Gastrocnemius medialis (tissue), 4 donors: ENCODE data around the gene TRABD2A. TPM values are rescaled to one million over a fixed set of nuclear protein-coding genes. Genes with fewer than 3 reads are reported as not detected.
"Not testable (repeated sequence)": the region's sequence is repeated elsewhere in the genome, so short reads cannot be mapped to it uniquely, and the experiment has no call there.

ENCODE experiments used
- ATAC-seq, 2 donors: fragments of 150-250 bp; one replicate each; pipeline ENCODE4 v1.9.1; 2016
- DNase-seq, 2 donors: peaks; one replicate each; pipeline ENCODE4 v3.0.0-alpha.2; 2019
- H3K27ac ChIP-seq, 4 donors: fragments of 200-600 bp; sonication (generic); 1 replicate in 1 of 4; 2 replicates in 3 of 4; pipeline ENCODE4 v1.5.1; 2016 to 2018; ENCODE audit warnings: mild to moderate bottlenecking in 2 of 4, moderate library complexity in 1 of 4
- H3K27me3 ChIP-seq, 3 donors: fragments of 200-600 bp; sonication (generic) in 2 of 3; 1 replicate in 1 of 3; 2 replicates in 2 of 3; pipeline versions ENCODE4 v1.5.1 to v1.6.0; 2016 to 2019; ENCODE audit warnings: mild to moderate bottlenecking in 1 of 3, moderate library complexity in 1 of 3
- H3K36me3 ChIP-seq, 2 donors: fragments of 200-600 bp; sonication (generic) in 1 of 2; one replicate each; pipeline ENCODE4 v1.5.1; 2017 to 2018
- H3K4me1 ChIP-seq, 2 donors: fragments of 200-600 bp; sonication (generic) in 1 of 2; one replicate each; pipeline ENCODE4 v1.5.1; 2016 to 2017; ENCODE audit warnings: mild to moderate bottlenecking in 2 of 2
- H3K4me3 ChIP-seq, 4 donors: fragments of 200-600 bp; sonication (generic) in 3 of 4; 1 replicate in 1 of 4; 2 replicates in 3 of 4; pipeline ENCODE4 v1.5.1; 2016 to 2019; ENCODE audit warnings: mild to moderate bottlenecking in 2 of 4
- H3K9me3 ChIP-seq, 3 donors: fragments of 200-600 bp; sonication (generic) in 2 of 3; 1 replicate in 1 of 3; 2 replicates in 2 of 3; pipeline ENCODE4 v1.5.1; 2016 to 2019
- CTCF ChIP-seq, 5 experiments: fragments of 450-650 bp in 3 of 5; fragments of 200-600 bp in 2 of 5; sonication (generic) in 2 of 5; IDR thresholded peaks in 4 of 5; conservative IDR thresholded peaks in 1 of 5; 1 replicate in 4 of 5; 2 replicates in 1 of 5; pipeline ENCODE4 v1.5.1; 2016 to 2019; ENCODE audit warnings: antibody characterized with exemption in 5 of 5, mild to moderate bottlenecking in 3 of 5, moderate library complexity in 3 of 5
- POLR2A ChIP-seq, 2 donors: fragments of 450-650 bp; IDR thresholded peaks; one replicate each; pipeline ENCODE4 v1.6.1; 2017; ENCODE audit warnings: antibody characterized with exemption in 2 of 2, mild to moderate bottlenecking in 2 of 2, moderate library complexity in 2 of 2
- in situ Hi-C, 4 donors: fragments of 200-750 bp; cut with MboI; loops; one replicate each; pipeline versions ENCODE4 v1.15.0 to v1.8.0; 2017; ENCODE audit warnings: low sequenced_read_pairs in 4 of 4
- intact Hi-C: fragments of 100-400 bp; cut with DNase I; formaldehyde crosslinking; loops from one replicate; pipeline ENCODE4 v1.15.1; 2023; ENCODE audit warnings: low total_unique reads
- total RNA-seq, 4 donors: library from RNA; depleted of rRNA; stranded (reverse); fragments of >200 nt; gene quantifications; one replicate each; pipeline versions ENCODE4 v1.1.0 to v1.2.3, GENCODE V29; 2016

The TRABD2A gene
- total RNA-seq, 4 donors from 2014 or later = 0.27 to 0.97 (median 0.64) TPM

GRCh38 chr2:84781942-84782716, 98.8 kb downstream of the TRABD2A start:
- Histone ChIP-seq H3K36me3 (no peaks in the 10 kb centered on the region), H3K9me3 (no peaks in the 10 kb centered on the region), H3K27ac (no peak overlapping the region), H3K4me3 (no peak overlapping the region), H3K27me3 (no peaks in the 10 kb centered on the region), H3K4me1 (no peaks in the 10 kb centered on the region)
- in situ Hi-C loops = no loop called here
- DNase-seq = no peak
- no peak for TF ChIP-seq CTCF (IDR thresholded peaks at IDR 0.05 in 4 of 5, conservative IDR thresholded peaks at IDR 0.05 in 1 of 5)
- ATAC-seq = no peak
- intact Hi-C loops = no loop called here

GRCh38 chr2:84779781-84780180, 101.1 kb downstream of the TRABD2A start:
- no peaks in the 10 kb centered on the region for H3K4me1 ChIP-seq
- no peak for ATAC-seq
- no peak for DNase-seq
- TF ChIP-seq CTCF (IDR thresholded peaks at IDR 0.05 in 4 of 5, conservative IDR thresholded peaks at IDR 0.05 in 1 of 5) (no peak), POLR2A (IDR thresholded peaks at IDR 0.05) (no peak)
- H3K27ac ChIP-seq = no peak overlapping the region
- no peak overlapping the region for H3K4me3 ChIP-seq
- intact Hi-C loops (no loop called here), in situ Hi-C loops (no loop called here)
- H3K9me3 ChIP-seq = peaks cover 0 to 3% (median 0%) of the 10 kb centered on the region in 3 donors
- no peaks in the 10 kb centered on the region for H3K27me3 ChIP-seq
- no peaks in the 10 kb centered on the region for H3K36me3 ChIP-seq

GRCh38 chr2:84778911-84779690, 101.8 kb downstream of the TRABD2A start:
- ATAC-seq (no peak), DNase-seq (no peak)
- in situ Hi-C loops = no loop called here
- TF ChIP-seq POLR2A (IDR thresholded peaks at IDR 0.05) (no peak), CTCF (IDR thresholded peaks at IDR 0.05 in 4 of 5, conservative IDR thresholded peaks at IDR 0.05 in 1 of 5) (no peak)
- intact Hi-C loops = no loop called here
- Histone ChIP-seq H3K27ac (no peak overlapping the region), H3K36me3 (no peaks in the 10 kb centered on the region), H3K9me3 (peaks cover 0 to 9% (median 0%) of the 10 kb centered on the region in 3 donors), H3K4me3 (no peak overlapping the region), H3K4me1 (no peaks in the 10 kb centered on the region), H3K27me3 (no peaks in the 10 kb centered on the region)

- Histone ChIP-seq H3K27ac (no peak overlapping the region), H3K27me3 (no peaks in the 10 kb centered on the region), H3K36me3 (no peaks in the 10 kb centered on the region), H3K4me1 (no peaks in the 10 kb centered on the region), H3K9me3 (peaks cover 0 to 9% (median 5%) of the 10 kb centered on the region in 3 donors), H3K4me3 (no peak overlapping the region)
- in situ Hi-C loops (no loop called here), intact Hi-C loops (no loop called here)
- DNase-seq (no peak), ATAC-seq (no peak)
- no peak for TF ChIP-seq CTCF (IDR thresholded peaks at IDR 0.05 in 4 of 5, conservative IDR thresholded peaks at IDR 0.05 in 1 of 5)
- TF ChIP-seq POLR2A (IDR thresholded peaks at IDR 0.05) = no peak
Measured at GRCh38 chr2:84776011-84776410, 104.9 kb downstream of the TRABD2A start.

- ATAC-seq, intact Hi-C loops, H3K27me3 ChIP-seq, H3K36me3 ChIP-seq, H3K27ac ChIP-seq, DNase-seq, H3K4me3 ChIP-seq, in situ Hi-C loops, H3K4me1 ChIP-seq, H3K9me3 ChIP-seq: not testable (repeated sequence)
Measured at GRCh38 chr2:84773562-84773961, 107.3 kb downstream of the TRABD2A start.
